ENCODE data around the gene TYRO3.
"Not testable (repeated sequence)": the region's sequence is repeated elsewhere in the genome, so short reads cannot be mapped to it uniquely, and the experiment has no call there.

TYRO3 gene

GRCh38 chr15:41575282-41575681, 16.3 kb downstream of the TYRO3 start:
- DNase-seq, result no peak

GRCh38 chr15:41577863-41578735, 19.1 kb downstream of the TYRO3 start:
- DNase-seq, result no peak

- no peak for DNase-seq
Observed at GRCh38 chr15:41578736-41579383, 19.8 kb downstream of the TYRO3 start.

GRCh38 chr15:41581110-41581509, 22.1 kb downstream of the TYRO3 start:
- DNase-seq, result peak in 1 of 5 experiments; percentile 19

GRCh38 chr15:41583795-41584194, 24.8 kb downstream of the TYRO3 start:
- no peak for DNase-seq

GRCh38 chr15:41584636-41585126, 25.7 kb downstream of the TYRO3 start:
- no peak for DNase-seq

- DNase-seq, result peak in 4 of 5 experiments; percentile 13 to 30 (median 18)
Observed at GRCh38 chr15:41585127-41586047, 26.4 kb downstream of the TYRO3 start.

GRCh38 chr15:41586531-41587282, 27.7 kb downstream of the TYRO3 start:
- DNase-seq, result not testable (repeated sequence)

GRCh38 chr15:41589018-41589417, 30.0 kb downstream of the TYRO3 start:
- not testable (repeated sequence) for DNase-seq

GRCh38 chr15:41589571-41589970, 30.6 kb downstream of the TYRO3 start:
- DNase-seq, result not testable (repeated sequence)

- not testable (repeated sequence) for DNase-seq
Observed at GRCh38 chr15:41591217-41591616, 32.2 kb downstream of the TYRO3 start.

- not testable (repeated sequence) for DNase-seq
Observed at GRCh38 chr15:41592718-41593117, 33.7 kb downstream of the TYRO3 start.

GRCh38 chr15:41594801-41595746, 36.1 kb downstream of the TYRO3 start:
- no peak for DNase-seq

- no peak for DNase-seq
Observed at GRCh38 chr15:41596972-41597371, 38.0 kb downstream of the TYRO3 start.

GRCh38 chr15:41597787-41598186, 38.8 kb downstream of the TYRO3 start:
- DNase-seq, result no peak

- no peak for DNase-seq
Observed at GRCh38 chr15:41599061-41599460, 40.0 kb downstream of the TYRO3 start.

GRCh38 chr15:41603411-41603935, 44.5 kb downstream of the TYRO3 start:
- no peak for DNase-seq

GRCh38 chr15:41603941-41604911, 45.2 kb downstream of the TYRO3 start:
- peak; percentile 16 to 47 (median 23) for DNase-seq

- DNase-seq, result no peak
Observed at GRCh38 chr15:41605566-41605965, 46.6 kb downstream of the TYRO3 start.
